ENCODE data around the gene PLD1.

Gene PLD1

GRCh38 chr3:171558188-171558696, 252.0 kb downstream of the PLD1 start:
- ChIA-PET POLR2A (ENCODE audit: low non-redundant PET) (no interaction called here), CTCF (interaction anchor here (0.6 kb wide), 2 partner anchors 247 to 929 kb away, joined by 3 read pairs; no protein-coding TSS in a partner anchor)
- TF ChIP-seq CTCF (conservative IDR thresholded peaks at IDR 0.05; ENCODE audit: low read depth): no peak
- DNase-seq (ENCODE audit: low spot score): no peak
- H3K27ac ChIP-seq: no peak overlapping the region

- DNase-seq (ENCODE audit: low spot score): no peak
- no peak for TF ChIP-seq CTCF (conservative IDR thresholded peaks at IDR 0.05; ENCODE audit: low read depth)
- ChIA-PET CTCF (interaction anchor here (0.6 kb wide), 1 partner anchor 49 kb away, joined by 3 read pairs; no protein-coding TSS in a partner anchor), POLR2A (ENCODE audit: low non-redundant PET) (no interaction called here)
- H3K27ac ChIP-seq: no peak overlapping the region
Measured at GRCh38 chr3:171557173-171557572, 253.1 kb downstream of the PLD1 start.

- POLR2A ChIA-PET (ENCODE audit: low non-redundant PET): no interaction called here
- no peak overlapping the region for H3K27ac ChIP-seq
- CTCF ChIA-PET: interaction anchor here (0.5 kb wide), 1 partner anchor 417 kb away, joined by 3 read pairs; no protein-coding TSS in a partner anchor
- peak; percentile 8 for DNase-seq (ENCODE audit: low spot score)
- no peak for TF ChIP-seq CTCF (conservative IDR thresholded peaks at IDR 0.05; ENCODE audit: low read depth)
Measured at GRCh38 chr3:171556574-171557145, 253.6 kb downstream of the PLD1 start.

GRCh38 chr3:171556148-171556547, 254.1 kb downstream of the PLD1 start:
- H3K27ac ChIP-seq: no peak overlapping the region
- POLR2A ChIA-PET (ENCODE audit: low non-redundant PET): no interaction called here
- no peak for TF ChIP-seq CTCF (conservative IDR thresholded peaks at IDR 0.05; ENCODE audit: low read depth)
- CTCF ChIA-PET: interaction anchor here (0.5 kb wide), 1 partner anchor 417 kb away, joined by 3 read pairs; no protein-coding TSS in a partner anchor
- no peak for DNase-seq (ENCODE audit: low spot score)

- no peak overlapping the region for H3K27ac ChIP-seq
- CTCF ChIA-PET: no interaction called here
- no peak for TF ChIP-seq CTCF (conservative IDR thresholded peaks at IDR 0.05; ENCODE audit: low read depth)
- POLR2A ChIA-PET (ENCODE audit: low non-redundant PET): no interaction called here
- DNase-seq (ENCODE audit: low spot score): no peak
Measured at GRCh38 chr3:171553086-171553485, 257.2 kb downstream of the PLD1 start.

GRCh38 chr3:171552531-171552930, 257.8 kb downstream of the PLD1 start:
- ChIA-PET CTCF (no interaction called here), POLR2A (ENCODE audit: low non-redundant PET) (no interaction called here)
- no peak for TF ChIP-seq CTCF (conservative IDR thresholded peaks at IDR 0.05; ENCODE audit: low read depth)
- DNase-seq (ENCODE audit: low spot score): no peak
- H3K27ac ChIP-seq: no peak overlapping the region

Data from RWPE1 (cell line).